Transverse colon (tissue), 4 donors: ENCODE data around the gene ERLIN1.

ENCODE experiments used
- EP300 ChIP-seq: sonication (generic); formaldehyde crosslinking; IDR thresholded peaks from one replicate; pipeline ENCODE4 v1.6.1; 2017; ENCODE audit warnings: antibody characterized with exemption, low read depth
- POLR2AphosphoS5 ChIP-seq, 3 donors: sonication (generic); formaldehyde crosslinking; IDR thresholded peaks; one replicate each; pipeline ENCODE4 v1.6.1; 2016; ENCODE audit warnings: antibody characterized with exemption in 3 of 3
- TF ChIP-seq, protein P1 (sequence below), 5 experiments: fragments of 200-600 bp in 3 of 5; fragments of 450-650 bp in 2 of 5; sonication (generic) in 3 of 5; IDR thresholded peaks; 1 replicate in 2 of 5; 2 replicates in 3 of 5; pipeline ENCODE4 v1.5.1; 2016 to 2017; ENCODE audit warnings: antibody characterized with exemption in 5 of 5, inconsistent platforms in 3 of 5, mild to moderate bottlenecking in 2 of 5, moderate library complexity in 1 of 5

DNA sequence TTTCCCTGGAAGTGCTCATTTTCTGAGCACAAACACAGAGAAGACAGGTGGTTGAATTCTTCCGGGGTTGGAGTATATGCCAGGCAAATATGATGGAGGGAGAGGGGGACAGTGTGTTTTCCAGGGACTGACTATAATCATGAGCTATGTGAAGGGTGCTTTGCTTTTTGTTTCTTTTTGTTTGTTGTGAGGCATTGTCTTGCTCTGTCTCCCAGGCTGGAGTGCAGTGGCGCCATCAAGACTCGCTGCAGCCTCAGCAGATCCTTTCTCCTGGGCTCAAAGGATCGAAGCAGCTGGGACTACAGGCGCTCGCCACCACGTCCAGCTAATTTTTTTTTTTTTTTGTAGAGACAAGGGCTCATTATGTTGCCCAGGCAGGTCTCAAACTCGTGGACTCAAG, 56.9 kb downstream of the ERLIN1 start:
- TF ChIP-seq, protein P1, sequence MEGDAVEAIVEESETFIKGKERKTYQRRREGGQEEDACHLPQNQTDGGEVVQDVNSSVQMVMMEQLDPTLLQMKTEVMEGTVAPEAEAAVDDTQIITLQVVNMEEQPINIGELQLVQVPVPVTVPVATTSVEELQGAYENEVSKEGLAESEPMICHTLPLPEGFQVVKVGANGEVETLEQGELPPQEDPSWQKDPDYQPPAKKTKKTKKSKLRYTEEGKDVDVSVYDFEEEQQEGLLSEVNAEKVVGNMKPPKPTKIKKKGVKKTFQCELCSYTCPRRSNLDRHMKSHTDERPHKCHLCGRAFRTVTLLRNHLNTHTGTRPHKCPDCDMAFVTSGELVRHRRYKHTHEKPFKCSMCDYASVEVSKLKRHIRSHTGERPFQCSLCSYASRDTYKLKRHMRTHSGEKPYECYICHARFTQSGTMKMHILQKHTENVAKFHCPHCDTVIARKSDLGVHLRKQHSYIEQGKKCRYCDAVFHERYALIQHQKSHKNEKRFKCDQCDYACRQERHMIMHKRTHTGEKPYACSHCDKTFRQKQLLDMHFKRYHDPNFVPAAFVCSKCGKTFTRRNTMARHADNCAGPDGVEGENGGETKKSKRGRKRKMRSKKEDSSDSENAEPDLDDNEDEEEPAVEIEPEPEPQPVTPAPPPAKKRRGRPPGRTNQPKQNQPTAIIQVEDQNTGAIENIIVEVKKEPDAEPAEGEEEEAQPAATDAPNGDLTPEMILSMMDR (IDR thresholded peaks at IDR 0.05): no peak
- TF ChIP-seq EP300 (no peak), POLR2AphosphoS5 (IDR thresholded peaks at IDR 0.05) (no peak)
